Activated naive CD4-positive, alpha-beta T cell treated with Interleukin-2 at 50 U/mL for 16 hours (primary cell): Measurements from ENCODE around the gene ARHGEF4.

Experiments
- DNase-seq: peaks from one replicate; pipeline ENCODE4 v3.0.0-alpha.2; 2020

ARHGEF4 gene

DNA sequence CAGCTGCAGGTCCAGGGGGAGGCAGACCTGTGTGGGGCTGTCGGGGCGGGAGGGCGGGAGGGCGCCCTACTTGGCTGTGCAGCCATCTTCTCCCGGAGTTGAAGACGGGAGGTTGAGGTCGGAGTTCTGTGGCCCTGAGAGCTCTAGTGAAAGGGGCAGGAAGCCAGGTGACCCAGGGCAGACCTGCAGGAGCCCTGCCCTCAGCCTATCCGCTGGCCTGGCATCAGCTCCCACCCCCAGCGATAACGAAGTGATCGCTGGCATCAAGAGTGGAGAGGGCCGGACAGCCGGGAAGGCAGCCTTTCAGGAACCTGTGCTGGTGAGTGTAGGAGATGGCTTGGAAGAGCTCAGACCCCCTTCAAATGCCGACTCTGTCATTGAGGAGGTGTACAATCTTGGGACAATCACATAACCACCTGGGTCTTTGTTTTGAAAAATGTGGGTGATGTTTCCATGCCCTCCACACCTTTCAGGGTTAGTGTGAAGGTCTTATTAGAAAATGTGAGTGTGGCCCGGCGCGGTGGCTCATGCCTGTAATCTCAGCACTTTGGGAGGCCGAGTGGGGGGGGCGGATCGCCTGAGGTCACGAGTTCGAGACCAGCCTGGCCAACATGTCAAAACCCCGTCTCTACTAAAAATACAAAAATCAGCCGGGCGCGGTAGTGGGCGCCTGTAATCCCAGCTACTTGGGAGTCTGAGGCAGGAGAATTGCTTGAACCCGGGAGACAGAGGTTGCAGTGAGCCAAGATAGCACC, 1.3 kb downstream of the ARHGEF4 start:
- DNase-seq = no peak

DNA sequence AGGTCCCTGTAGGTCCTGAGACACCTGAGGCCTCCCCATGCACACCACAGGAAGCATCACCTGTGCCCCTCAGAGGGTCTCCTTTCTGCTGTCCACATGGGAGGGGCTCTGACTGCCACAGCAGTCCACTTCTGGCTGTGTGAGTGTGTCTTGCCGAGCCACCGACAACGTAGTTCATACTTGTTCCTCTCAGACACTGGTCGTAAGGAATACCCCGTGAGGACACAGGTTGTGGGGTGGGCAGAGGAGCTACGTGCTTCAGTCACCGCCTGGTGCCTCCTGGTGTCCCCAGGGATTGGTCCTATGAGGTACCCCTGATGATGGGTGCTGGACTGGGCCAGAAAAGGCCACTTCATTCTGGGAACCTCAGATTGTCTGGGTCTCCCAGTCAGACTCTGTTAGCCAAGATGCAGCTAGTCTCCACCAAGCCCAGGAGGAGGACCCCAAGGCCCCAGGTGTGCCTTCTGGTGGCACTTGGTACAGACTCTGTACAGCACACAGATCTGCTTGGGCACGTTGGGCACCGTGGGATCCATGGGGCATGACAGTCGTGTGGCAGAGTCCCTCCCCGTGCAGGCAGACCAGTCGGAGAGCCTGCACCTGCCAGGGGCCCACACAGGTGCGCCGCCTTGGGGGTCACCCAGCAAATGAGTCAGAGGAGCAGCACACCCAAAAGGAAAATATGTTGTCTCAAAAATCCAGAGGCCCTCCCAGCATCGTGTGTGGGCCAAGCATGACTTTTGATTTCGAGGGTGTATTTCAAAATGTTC, 2.5 kb downstream of the ARHGEF4 start:
- no peak for DNase-seq

DNA sequence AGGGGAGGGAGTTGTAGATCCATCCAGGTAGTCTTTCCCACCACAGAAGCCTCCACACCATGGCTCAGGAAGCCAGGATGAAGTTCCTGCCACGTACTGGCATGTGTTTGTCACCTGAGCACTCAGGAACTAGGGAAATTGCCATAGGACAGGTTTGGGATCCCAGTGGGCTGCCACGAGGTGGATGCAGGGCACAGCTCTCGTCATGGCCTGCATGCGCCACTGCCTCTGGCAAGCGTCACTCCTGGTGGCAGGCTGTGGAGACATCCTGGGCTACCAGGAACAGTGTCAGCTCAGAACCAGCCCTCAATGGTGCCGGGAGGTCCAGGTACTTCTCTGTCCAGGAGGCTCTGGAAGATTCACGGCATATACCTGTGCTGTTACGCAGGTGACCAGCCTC, 3.8 kb downstream of the ARHGEF4 start:
- DNase-seq = no peak

DNA sequence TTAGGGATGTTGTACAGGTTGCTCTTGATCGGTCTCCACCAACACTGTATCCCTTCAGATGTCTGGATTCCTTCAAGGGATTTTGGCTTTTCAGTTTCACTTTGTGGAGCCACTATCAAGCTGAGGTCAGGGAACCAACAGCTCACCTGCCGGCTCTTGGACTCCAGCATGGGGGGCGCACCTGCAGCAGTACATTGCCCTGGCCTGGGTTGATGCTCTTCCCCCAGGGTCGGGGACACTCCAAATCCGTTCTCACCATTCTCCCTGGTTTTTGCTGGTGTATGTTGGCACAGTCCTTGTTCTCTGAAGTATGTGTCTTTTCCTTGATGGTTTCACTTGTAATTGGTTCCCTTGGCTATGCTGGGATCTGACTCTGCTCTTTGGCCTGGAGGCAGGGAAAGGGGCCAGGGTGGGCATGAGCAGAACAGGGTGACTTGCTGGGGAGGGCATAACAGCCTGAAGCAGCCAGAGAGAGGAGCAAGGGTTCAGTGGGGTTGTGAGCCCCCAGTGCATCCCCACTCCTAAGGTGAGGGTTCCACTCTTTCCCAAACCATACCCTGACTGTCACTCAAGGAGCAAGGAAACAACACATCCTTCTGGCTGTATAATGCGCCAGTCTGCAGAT, 5.1 kb downstream of the ARHGEF4 start:
- no peak for DNase-seq

DNA sequence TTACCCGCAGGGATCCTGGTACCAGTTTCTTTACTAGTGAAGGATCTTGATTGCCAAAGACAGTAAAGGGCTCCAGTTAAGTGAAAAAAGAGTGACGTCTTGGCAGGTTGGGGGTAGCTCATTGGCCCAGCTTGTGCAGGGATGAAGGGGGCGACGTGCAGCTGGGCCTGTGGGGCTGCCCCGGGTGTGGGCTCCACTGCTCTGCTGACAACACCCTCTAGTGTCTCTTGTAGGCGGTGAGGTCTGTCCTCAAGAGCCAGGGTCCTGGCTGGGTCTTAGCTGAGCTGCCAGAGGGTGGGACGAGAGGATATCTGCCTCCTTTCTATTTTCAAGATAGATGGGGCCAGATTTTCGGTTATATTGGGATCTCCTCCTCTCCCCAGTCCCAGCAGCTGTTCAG, 6.1 kb downstream of the ARHGEF4 start:
- DNase-seq = no peak

DNA sequence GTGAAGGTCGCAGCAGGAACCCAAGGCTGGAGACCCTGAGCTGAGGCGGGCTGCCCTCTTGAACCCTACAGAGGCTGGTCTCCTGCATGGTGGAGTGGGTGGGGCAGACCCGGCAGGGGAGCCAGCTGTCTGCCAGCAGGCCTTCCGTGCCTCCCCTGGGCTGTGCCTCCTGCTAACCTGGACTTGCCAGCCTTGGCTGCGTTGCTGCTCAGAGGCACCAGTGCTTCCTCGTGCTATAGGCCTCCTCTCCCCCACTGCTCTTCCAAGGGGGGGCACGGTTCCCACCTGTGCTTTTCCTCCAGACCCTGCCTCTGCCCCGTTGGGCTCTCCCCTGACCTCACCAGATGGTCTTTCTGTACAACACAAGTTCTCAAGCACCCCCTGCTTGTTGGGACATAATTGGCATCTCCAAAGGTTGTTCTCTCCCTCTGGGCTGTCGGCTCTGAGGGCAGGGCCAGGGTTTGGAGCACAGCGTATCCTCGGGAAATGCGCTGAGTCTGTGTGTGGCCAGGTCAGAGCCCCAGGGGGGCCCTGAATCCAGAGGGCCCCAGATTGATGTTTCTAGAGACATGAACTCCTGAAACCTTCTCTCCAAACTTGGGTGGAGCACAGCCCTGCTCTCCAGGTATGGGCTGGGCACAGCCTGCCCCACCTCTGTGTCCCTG, 6.7 kb downstream of the ARHGEF4 start:
- no peak for DNase-seq

DNA sequence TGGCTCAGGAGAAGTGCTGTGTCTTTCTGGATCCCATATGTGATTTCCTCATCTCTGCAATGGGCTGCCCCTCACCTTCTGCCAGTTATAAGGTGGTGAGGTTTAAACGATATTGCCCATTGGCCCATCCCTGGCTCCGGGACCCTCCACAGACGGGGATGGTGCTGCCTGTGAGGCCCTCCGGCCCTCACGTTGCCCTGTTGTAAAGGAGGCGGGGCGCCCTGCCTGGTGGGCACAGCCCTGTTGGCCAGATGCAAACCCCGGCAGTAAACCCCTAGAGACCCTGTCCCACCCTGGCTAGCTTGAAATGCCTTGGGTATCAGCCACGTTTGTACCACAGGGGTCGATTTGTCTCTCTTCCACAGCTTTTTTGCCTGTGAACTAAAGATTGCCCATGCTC, 7.4 kb downstream of the ARHGEF4 start:
- no peak for DNase-seq

DNA sequence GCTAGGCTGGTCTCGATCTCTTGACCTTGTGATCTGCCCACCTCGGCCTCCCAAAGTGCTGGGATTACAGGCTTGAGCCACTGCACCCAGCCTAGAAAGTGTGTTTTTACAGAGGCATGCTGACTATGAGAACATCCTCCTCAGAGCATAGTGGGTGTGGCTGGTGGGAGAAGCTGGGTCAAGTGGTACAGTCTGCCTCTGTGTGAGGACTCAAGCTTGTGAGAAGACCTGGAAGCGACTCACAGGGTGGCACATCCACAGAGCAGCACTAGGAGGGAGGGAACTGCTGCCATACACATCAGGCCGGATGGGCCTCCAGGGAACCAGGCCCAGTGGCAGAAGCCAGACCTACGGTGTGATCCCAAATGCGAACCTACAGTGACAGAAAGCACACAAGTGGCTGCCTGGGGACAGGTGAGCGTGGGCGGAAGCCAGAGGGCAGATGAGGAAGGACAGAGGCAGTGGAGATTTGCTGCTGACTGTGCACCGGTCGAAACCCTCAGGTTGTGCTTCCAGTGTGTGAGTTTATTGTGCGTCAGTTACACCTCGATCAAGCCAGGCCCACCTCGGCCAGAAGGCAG, 8.9 kb downstream of the ARHGEF4 start:
- no peak for DNase-seq

DNA sequence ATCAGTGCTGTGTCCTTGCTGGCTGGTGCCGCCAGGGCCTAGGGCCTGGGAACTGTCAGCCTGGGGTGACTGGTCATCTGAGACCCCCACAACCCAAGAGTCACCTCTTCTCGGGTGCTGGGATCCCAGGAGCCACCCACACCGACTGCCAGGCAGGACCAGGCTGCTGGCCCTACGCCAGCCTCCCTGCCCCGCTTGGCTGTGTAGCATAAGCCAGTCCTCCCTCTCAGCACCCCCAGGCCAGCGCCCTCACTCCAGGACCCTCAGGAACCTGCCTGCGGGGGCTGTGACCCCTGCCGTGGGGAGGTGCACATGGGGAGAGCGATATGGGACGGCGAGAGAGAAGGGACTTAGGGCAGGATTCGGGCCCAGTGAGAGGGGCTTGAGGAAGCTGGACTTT, 9.5 kb downstream of the ARHGEF4 start:
- no peak for DNase-seq

DNA sequence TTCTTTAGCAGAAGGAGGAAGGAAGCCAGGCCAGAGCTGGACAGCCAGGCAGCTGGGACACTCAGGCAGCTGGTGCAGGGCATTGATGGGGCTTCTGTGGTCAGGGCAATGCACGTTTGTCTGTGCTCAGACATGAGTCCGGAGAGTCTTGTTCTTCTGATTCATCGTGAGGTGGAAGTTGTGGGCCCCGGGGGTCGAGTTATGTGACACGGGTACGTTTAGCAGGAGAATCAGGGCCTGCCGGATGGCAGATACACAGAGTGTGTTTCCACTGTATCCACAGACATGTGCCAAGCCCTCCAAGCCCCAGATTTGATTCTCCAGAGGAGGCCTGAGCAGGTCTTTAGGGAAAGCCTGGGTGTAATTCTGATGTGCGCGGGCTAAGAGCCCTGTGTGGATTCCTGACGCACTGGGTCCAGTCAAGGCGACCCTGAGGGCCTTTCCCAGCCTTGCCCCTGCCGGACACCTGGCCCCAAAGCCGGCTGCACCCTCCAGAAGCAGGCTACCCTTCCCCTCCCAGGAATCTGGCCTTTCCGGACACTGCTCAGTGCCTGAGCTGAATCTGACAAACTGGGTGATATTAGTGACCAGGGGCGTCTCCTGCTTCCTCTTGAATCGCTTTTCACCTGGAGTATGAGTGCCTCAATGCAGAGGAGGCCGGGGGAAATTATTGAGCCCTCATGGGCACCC, 10.1 kb downstream of the ARHGEF4 start:
- DNase-seq = no peak

DNA sequence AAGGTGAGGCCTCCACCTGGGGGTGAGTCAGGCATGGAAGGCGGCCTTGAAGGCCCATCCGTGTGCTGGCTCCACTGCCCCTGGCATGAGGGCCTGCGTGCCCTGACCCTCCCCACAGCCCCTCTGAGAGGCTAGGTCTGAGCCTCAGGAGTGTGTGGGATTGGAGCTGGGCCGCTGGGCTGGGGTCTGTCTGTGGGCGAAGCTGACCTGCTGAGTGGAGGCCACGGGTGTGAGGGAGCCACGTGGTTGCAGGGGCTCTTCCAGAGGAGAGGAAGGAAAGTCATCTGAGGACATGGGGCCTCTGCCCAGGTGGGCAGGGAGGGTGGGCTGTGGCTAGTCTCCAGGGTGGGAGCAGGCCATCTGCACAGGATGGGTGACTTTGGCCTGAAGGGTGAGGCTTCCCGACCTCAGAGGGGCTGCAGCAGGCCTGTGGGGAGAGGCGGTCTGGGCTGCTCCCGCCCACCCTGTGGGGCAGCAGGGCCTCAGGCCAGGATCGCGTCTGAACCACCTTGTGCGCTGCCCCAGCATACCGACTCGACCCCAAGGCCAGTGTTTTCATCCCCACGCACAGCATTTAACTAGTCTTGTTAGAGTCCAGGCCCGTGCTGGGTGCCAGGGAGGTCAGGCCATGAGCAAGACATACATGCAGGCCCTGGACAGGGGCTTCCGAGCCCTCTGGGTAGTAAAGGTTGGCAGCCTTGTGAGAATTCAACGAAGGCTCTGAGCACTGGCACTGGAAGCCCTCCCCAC, 11.2 kb downstream of the ARHGEF4 start:
- no peak for DNase-seq

DNA sequence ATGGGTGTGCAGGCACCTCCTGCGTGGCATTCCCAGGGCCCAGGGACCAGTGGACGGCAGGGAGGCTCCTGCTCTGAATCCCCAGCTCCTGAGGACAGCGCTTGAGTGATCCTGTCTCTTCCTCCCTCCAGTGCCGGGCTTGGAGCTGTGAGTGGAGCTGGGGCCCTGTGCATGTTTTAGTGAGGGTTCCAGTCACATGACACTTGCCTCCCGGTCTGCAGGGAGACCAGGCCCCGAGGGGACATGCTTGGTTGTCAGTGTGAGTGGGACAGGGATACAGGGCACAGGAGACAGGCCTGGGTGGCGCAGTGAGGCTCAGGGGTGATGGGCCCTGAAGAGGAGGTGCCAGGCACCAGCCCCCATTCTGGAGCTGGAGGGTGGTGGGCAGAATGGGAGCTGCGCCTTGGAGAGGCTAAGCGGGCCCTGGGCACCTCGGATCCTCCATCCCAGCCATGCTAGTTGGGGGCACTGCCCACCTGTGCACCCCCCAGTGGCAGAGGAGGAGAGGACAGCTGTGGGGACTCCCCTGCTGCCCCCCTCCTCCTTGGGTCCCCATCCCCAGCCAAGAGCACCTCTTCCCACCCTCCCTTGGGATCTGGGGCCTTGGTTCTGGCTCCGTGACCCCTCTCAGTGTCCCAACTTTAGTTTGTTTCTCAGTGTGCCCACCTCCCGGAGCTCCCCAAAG, 12.0 kb downstream of the ARHGEF4 start:
- DNase-seq = no peak

DNA sequence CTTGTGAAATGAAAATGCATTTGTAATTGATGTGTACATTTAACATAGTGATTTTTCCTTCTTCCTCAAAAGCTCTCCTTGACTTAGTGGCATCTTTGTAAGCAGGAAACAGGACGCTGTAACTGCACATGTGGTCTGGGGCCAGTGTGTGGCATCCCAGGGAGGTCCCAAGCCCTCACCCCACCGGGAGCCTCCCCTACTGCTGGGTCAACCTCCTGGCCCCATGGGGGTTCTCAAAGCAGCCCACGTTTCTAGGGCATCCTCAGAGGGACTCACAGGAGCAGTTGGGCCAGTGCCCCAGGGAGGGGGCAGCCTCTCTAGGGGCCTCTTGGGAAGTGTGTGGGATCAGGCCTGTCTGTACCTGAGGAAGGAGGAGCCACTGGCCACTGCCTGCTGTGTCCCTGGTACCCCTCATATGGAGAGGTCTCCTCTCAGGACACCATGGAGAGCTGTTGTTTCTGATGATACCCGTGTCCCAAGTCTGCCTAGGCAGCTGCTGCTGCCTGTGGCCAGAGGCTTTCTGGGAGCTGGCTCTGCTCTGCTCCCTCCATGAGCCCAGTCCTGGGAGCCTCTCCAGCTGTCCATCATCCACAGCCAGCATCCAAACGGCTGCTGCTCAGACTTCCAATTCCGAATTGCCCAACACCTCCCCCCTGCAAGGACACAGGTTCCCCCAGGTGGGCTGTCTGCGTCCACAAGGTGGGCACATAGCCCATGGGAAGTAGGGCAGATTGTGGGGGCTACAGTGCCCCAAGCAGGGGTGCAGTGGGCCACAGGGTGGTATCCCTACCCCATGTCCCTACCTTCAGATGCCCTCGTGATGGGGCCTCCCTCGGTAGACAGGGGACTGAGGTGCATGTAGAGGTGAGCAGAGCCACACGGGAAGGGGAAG, 13.4 kb downstream of the ARHGEF4 start:
- DNase-seq = no peak

DNA sequence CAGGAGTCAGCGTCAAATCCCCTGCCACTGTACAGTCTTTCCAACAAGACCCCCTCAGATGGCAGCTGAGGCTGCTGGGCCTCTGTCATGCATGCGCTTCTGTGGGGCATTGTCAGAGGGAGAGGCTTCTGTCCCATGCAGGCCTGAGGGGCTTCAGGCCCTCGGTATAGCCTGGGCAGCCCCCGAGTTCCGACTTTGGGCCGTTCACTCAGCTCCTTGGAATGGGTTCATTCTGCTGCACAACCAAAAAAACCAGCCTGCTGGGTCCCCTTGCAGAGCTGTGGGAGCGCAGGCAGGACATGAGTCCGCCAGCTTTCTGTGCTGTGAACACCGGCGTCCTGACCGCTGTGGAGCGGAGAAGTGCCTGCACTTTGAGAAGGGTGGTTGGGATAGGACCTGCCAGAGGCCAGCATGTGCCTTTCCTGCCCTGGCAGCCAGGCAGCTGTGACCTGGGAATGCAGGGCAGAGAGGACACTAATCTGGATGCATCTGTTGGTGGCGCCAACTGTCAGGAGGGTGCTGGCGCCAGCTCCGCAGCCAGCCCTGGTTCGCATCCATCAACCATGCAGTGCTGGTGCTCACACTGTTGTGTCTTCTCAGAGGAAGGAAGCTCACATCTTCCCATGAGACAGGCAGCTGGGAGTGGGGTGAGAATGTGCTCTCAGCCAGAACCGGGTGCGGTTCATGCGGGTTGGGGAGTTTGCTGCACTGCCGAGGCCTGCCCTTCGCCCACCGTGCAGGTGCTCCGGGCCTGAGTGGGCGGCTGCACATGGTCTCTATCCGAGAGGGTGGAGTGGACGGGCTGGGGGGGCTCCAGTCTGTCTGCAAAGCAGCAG, 14.3 kb downstream of the ARHGEF4 start:
- DNase-seq = no peak

DNA sequence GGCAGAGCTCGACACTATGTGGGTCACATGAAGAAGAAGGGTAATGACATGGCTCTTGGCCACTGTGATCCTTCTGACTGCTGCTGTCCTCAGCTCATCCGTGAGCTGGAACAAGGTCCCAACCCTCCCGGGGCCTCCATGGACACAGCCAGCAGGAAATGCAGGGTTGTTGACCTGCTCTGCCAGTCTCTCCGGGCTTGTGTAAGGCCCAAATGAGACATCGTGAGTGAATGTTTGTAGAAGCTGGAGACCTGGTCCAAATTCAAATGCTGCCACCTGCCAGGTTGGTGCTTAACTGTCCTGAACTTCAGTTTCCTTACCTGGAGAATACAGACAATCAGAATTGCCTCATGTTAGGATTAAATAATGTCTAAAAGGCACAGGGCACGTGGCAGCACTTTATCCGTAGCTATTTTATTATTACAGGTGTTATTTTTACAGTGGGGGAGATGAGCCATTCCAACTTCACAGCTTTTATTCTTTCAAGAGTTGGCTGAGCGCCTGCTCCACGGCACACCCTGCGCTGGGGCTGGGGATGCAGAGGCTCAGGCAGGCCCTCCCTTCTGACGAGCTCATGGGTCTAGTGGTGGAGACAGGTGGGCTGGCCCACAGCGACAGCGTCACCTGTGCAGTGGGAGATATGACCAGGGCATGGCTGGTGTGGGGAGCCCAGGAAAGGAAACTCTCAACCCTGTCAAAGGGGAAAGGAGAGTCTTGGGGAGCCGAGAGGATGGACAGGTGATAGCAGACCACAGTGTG, 15.1 kb downstream of the ARHGEF4 start:
- DNase-seq = no peak

DNA sequence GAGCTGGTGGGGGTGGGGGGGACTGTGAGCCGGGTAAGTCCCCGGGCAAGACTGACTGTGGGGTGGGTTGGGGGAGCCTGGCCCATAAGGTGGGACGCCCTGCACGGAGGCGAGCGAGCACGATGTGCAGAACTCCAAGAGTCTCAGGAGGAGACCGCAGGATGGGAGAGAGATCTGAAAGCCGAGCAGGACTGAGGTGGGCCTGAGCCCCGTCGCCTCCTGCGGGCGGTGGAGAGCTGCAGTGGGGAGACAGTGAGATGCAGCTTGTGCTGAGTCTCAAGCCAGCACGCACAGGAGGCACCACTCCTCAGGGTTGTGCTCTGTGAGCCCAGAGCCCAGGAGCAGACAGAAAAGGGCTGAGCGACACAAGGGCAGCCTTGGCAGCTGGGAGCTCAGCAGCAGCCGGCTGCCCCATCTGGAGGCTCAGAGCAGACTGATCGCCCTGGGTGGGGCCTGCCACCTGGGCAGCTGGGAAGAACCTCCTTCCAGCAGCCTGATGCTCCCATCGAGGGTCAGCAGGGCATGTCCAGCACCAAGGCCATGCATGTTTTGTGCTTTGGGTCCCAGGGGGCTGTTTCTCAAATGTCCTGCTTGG, 15.9 kb downstream of the ARHGEF4 start:
- no peak for DNase-seq

DNA sequence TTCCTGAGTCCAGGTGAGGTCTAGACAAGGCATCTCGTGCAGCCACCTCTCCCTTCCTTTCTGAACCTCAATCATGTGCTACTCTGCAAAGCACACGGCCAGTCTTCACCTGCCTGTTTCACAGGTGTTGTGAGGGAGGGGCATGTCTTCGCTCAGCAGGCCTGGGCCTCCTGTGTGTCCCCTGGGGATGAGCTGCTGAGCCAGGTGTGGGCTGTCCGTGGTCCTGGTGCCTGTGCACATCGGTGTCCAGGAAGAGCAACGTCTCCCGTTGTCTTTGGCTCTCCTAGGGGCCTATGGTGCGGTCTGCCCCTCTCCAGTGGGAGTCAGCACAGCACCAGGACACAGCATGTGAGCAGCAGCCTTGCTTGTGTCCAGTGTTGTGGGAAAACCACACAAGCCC, 16.7 kb downstream of the ARHGEF4 start:
- no peak for DNase-seq

DNA sequence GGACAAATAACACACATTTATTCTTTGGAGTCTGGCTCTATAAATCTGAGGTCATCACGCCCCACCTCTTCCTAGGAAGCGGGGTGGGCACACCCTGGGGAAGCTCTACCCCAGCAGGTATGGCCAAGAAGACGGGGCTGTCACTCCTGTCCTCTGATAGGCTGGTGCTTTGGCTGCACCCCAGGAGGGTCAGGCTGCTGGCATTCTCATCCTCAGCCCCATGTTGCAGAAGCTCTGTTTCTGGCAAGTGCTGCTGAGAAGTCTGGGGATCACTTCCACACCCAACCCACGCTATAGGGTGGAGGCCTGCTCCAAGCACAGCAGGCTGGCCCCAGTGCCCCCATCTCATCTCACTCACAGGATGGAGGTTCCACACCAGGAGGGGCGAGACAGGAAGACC, 17.6 kb downstream of the ARHGEF4 start:
- DNase-seq = no peak
